Measurements from ENCODE around the gene VPS72.

DNA sequence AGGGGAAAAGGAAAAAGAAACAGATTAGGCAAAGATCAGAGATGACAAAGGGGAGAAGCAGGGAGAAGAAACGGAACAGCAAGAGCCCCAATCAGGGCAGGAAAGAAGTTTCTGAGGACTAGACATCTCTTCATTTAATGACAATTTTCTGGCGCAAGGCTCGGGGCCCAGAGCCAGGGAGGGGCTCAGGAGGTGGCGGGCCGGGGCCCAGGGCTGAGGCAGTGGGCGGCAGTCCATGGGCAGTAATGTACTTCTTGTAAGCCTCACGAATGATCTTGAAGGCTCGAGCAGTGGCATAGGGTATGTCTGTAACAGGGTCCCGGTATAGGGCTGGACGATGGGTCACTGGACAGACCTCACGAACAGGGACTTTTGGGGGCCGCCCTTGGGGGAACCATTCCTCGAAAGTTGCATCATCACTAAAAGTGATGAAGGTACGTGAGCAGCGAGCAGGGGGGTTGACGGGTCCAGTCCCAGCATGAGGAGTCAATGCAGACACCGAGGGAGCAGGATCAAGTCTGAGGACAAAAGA lies 13.4 kb downstream of the VPS72 start:
- TF ChIP-seq, protein P1, sequence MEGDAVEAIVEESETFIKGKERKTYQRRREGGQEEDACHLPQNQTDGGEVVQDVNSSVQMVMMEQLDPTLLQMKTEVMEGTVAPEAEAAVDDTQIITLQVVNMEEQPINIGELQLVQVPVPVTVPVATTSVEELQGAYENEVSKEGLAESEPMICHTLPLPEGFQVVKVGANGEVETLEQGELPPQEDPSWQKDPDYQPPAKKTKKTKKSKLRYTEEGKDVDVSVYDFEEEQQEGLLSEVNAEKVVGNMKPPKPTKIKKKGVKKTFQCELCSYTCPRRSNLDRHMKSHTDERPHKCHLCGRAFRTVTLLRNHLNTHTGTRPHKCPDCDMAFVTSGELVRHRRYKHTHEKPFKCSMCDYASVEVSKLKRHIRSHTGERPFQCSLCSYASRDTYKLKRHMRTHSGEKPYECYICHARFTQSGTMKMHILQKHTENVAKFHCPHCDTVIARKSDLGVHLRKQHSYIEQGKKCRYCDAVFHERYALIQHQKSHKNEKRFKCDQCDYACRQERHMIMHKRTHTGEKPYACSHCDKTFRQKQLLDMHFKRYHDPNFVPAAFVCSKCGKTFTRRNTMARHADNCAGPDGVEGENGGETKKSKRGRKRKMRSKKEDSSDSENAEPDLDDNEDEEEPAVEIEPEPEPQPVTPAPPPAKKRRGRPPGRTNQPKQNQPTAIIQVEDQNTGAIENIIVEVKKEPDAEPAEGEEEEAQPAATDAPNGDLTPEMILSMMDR (IDR thresholded peaks at IDR 0.05) = no peak
- TF ChIP-seq POLR2A (IDR thresholded peaks at IDR 0.05) = no peak

Measured in heart left ventricle (tissue), 13 donors.